HG03378 (cell line): ENCODE measurements around the gene ENO1.
"Not testable (repeated sequence)": the region's sequence is repeated elsewhere in the genome, so short reads cannot be mapped to it uniquely, and the experiment has no call there.

Source experiments
- ATAC-seq: cut with Tn5 transposase; IDR thresholded peaks from one replicate; pipeline ENCODE4 v1.9.1; 2021; ENCODE audit warnings: mild to moderate bottlenecking, moderate library complexity; ENCODE audit not compliant: unreplicated experiment

The ENO1 gene

GRCh38 chr1:8847990-8848389 lies 30.5 kb downstream of the ENO1 start:
- ATAC-seq: no peak

- ATAC-seq: no peak
Observed at GRCh38 chr1:8846263-8846662, 32.2 kb downstream of the ENO1 start.

GRCh38 chr1:8845104-8846097 lies 33.1 kb downstream of the ENO1 start:
- no peak for ATAC-seq

GRCh38 chr1:8844501-8845006 lies 33.9 kb downstream of the ENO1 start:
- ATAC-seq: no peak

GRCh38 chr1:8841395-8841794 lies 37.1 kb downstream of the ENO1 start:
- ATAC-seq: no peak

- no peak for ATAC-seq
Observed at GRCh38 chr1:8839990-8840389, 38.5 kb downstream of the ENO1 start.

GRCh38 chr1:8835941-8836643 lies 42.4 kb downstream of the ENO1 start:
- ATAC-seq: no peak

- no peak for ATAC-seq
Observed at GRCh38 chr1:8831340-8831739, 47.1 kb downstream of the ENO1 start.

- not testable (repeated sequence) for ATAC-seq
Observed at GRCh38 chr1:8830732-8831131, 47.8 kb downstream of the ENO1 start.

GRCh38 chr1:8825985-8826481 lies 52.5 kb downstream of the ENO1 start:
- ATAC-seq: no peak

- ATAC-seq: no peak
Observed at GRCh38 chr1:8823295-8823664, 55.2 kb downstream of the ENO1 start.

- ATAC-seq: no peak
Observed at GRCh38 chr1:8822373-8823294, 55.9 kb downstream of the ENO1 start.

GRCh38 chr1:8821084-8821483 lies 57.4 kb downstream of the ENO1 start:
- ATAC-seq: no peak

- ATAC-seq: not testable (repeated sequence)
Observed at GRCh38 chr1:8818789-8819188, 59.7 kb downstream of the ENO1 start.

GRCh38 chr1:8818325-8818775 lies 60.1 kb downstream of the ENO1 start:
- no peak for ATAC-seq

GRCh38 chr1:8817412-8818324 lies 60.8 kb downstream of the ENO1 start, which contains the start of gene RERE:
Gene RERE, minus strand, starts transcription at chr1:8817640.
- peak; percentile 76 for ATAC-seq

GRCh38 chr1:8816831-8817411 lies 61.6 kb downstream of the ENO1 start:
- ATAC-seq: no peak

GRCh38 chr1:8816264-8816663 lies 62.2 kb downstream of the ENO1 start:
- ATAC-seq: no peak

- no peak for ATAC-seq
Observed at GRCh38 chr1:8815582-8816151, 62.8 kb downstream of the ENO1 start.
